HEK293 (cell line): Measurements from ENCODE around the gene TNFAIP1.

Experiments
- CTCF ChIA-PET: fragments of 350-600 bp; formaldehyde crosslinking; extraction: SDS; loops from one replicate; lab custom pipeline; 2021; ENCODE audit warnings: antibody characterized with exemption; lab: Yijun Ruan, JAX
- POLR2A ChIA-PET: fragments of 300-600 bp; formaldehyde crosslinking; extraction: SDS; loops from one replicate; lab custom pipeline; 2020; ENCODE audit warnings: antibody characterized with exemption, inconsistent platforms; lab: Yijun Ruan, JAX
- H3K27ac ChIP-seq: fragments of 200-500 bp; sonication (Bioruptor generic); 2 replicates; pipeline ENCODE4 v1.5.1; 2014; ENCODE audit warnings: low read depth, low read length, control low read depth, inconsistent platforms; ENCODE audit errors: extremely low read depth
- H3K36me3 ChIP-seq, 2 experiments: fragments of 200-500 bp in 1 of 2; sonication (Bioruptor generic) in 1 of 2; 1 replicate in 1 of 2; 2 replicates in 1 of 2; pipeline ENCODE4 v1.5.1; 2014 to 2017; ENCODE audit warnings: inconsistent platforms in 2 of 2, low read length in 2 of 2; ENCODE audit not compliant: control insufficient read depth in 2 of 2, insufficient read depth in 1 of 2
- H3K4me1 ChIP-seq: fragments of 200-500 bp; sonication (Bioruptor generic); 2 replicates; pipeline ENCODE4 v1.5.1; 2014; ENCODE audit warnings: mild to moderate bottlenecking, low read length, inconsistent platforms; ENCODE audit not compliant: control insufficient read depth, insufficient read depth
- H3K4me3 ChIP-seq: 2 replicates; pipeline ENCODE4 v1.5.1; 2011; ENCODE audit warnings: low read depth, mild to moderate bottlenecking, control low read depth, low read length, moderate library complexity
- H3K9me3 ChIP-seq: fragments of 200-500 bp; sonication (Bioruptor generic); 2 replicates; pipeline ENCODE4 v1.5.1; 2014; ENCODE audit warnings: low read depth, low read length, inconsistent platforms; ENCODE audit not compliant: control insufficient read depth, insufficient read depth
- IKZF3 ChIP-seq: fragments of 450-650 bp; IDR thresholded peaks from 2 replicates; pipeline ENCODE4 v1.5.0; 2018; ENCODE audit warnings: missing biosample characterization, mild to moderate bottlenecking, missing genetic modification characterization, moderate library complexity
- KLF9 ChIP-seq: fragments of 450-650 bp; formaldehyde crosslinking; IDR thresholded peaks from 2 replicates; pipeline ENCODE4 v1.5.1; 2016; ENCODE audit warnings: missing biosample characterization, missing genetic modification characterization, low read depth
- PRDM1 ChIP-seq: fragments of 450-650 bp; formaldehyde crosslinking; IDR thresholded peaks from 2 replicates; pipeline ENCODE4; 2016; ENCODE audit warnings: missing biosample characterization, missing genetic modification characterization
- REPIN1 ChIP-seq: fragments of 450-650 bp; formaldehyde crosslinking; IDR thresholded peaks from 2 replicates; pipeline ENCODE4 v1.5.1; 2017; ENCODE audit warnings: missing biosample characterization, missing genetic modification characterization, low read depth
- SP3 ChIP-seq: fragments of 450-650 bp; formaldehyde crosslinking; IDR thresholded peaks from 2 replicates; pipeline ENCODE4 v1.5.1; 2016; ENCODE audit warnings: missing biosample characterization, missing genetic modification characterization
- ZBTB7A ChIP-seq: fragments of 450-650 bp; formaldehyde crosslinking; IDR thresholded peaks from 2 replicates; pipeline ENCODE4 v1.5.1; 2016; ENCODE audit warnings: low read depth, missing biosample characterization, missing genetic modification characterization
- ZBTB8A ChIP-seq: fragments of 450-650 bp; formaldehyde crosslinking; IDR thresholded peaks from 2 replicates; pipeline ENCODE4 v1.5.1; 2016; ENCODE audit warnings: missing biosample characterization, missing genetic modification characterization
- ZNF10 ChIP-seq: fragments of 450-650 bp; formaldehyde crosslinking; IDR thresholded peaks from 2 replicates; pipeline ENCODE4 v1.5.1; 2017; ENCODE audit warnings: missing biosample characterization, missing genetic modification characterization
- ZNF16 ChIP-seq: fragments of 450-650 bp; formaldehyde crosslinking; IDR thresholded peaks from 2 replicates; pipeline ENCODE4 v1.5.1; 2016; ENCODE audit warnings: low read depth, missing biosample characterization, missing genetic modification characterization
- ZNF184 ChIP-seq: fragments of 450-650 bp; IDR thresholded peaks from 2 replicates; pipeline ENCODE4 v1.5.1; 2018; ENCODE audit warnings: missing biosample characterization, mild to moderate bottlenecking, missing genetic modification characterization
- ZNF19 ChIP-seq: fragments of 450-650 bp; formaldehyde crosslinking; IDR thresholded peaks from 2 replicates; pipeline ENCODE4; 2016; ENCODE audit warnings: missing biosample characterization, missing genetic modification characterization, low read depth
- ZNF239 ChIP-seq: fragments of 450-650 bp; formaldehyde crosslinking; IDR thresholded peaks from 2 replicates; pipeline ENCODE4 v1.5.1; 2016; ENCODE audit warnings: missing biosample characterization, missing genetic modification characterization
- ZNF24 ChIP-seq: fragments of 450-650 bp; formaldehyde crosslinking; IDR thresholded peaks from 2 replicates; pipeline ENCODE4 v1.5.1; 2016; ENCODE audit warnings: missing biosample characterization, missing genetic modification characterization
- ZNF335 ChIP-seq: fragments of 450-650 bp; formaldehyde crosslinking; conservative IDR thresholded peaks from 2 replicates; pipeline ENCODE4 v1.5.1; 2016; ENCODE audit warnings: missing biosample characterization, missing genetic modification characterization
- ZNF341 ChIP-seq: fragments of 450-650 bp; formaldehyde crosslinking; IDR thresholded peaks from 2 replicates; pipeline ENCODE4; 2016; ENCODE audit warnings: low read depth, missing biosample characterization, missing genetic modification characterization
- ZNF510 ChIP-seq: fragments of 450-650 bp; formaldehyde crosslinking; IDR thresholded peaks from 2 replicates; pipeline ENCODE4 v1.5.1; 2018; ENCODE audit warnings: mild to moderate bottlenecking, missing genetic modification characterization, missing biosample characterization; ENCODE audit not compliant: insufficient replicate concordance
- ZNF571 ChIP-seq: fragments of 450-650 bp; formaldehyde crosslinking; IDR thresholded peaks from 2 replicates; pipeline ENCODE4 v1.5.0; 2017; ENCODE audit warnings: missing biosample characterization, missing genetic modification characterization
- ZNF585B ChIP-seq: fragments of 450-650 bp; formaldehyde crosslinking; IDR thresholded peaks from 2 replicates; pipeline ENCODE4 v1.5.1; 2016; ENCODE audit warnings: missing biosample characterization, missing genetic modification characterization
- ZNF610 ChIP-seq: fragments of 450-650 bp; formaldehyde crosslinking; IDR thresholded peaks from 2 replicates; pipeline ENCODE4 v1.5.1; 2016; ENCODE audit warnings: missing biosample characterization, missing genetic modification characterization, borderline replicate concordance
- ZNF664 ChIP-seq: fragments of 450-650 bp; formaldehyde crosslinking; IDR thresholded peaks from 2 replicates; pipeline ENCODE4 v1.5.1; 2016; ENCODE audit warnings: missing biosample characterization, missing genetic modification characterization
- ZNF701 ChIP-seq: fragments of 450-650 bp; formaldehyde crosslinking; IDR thresholded peaks from 2 replicates; pipeline ENCODE4 v1.5.1; 2016; ENCODE audit warnings: missing biosample characterization, missing genetic modification characterization
- ZNF837 ChIP-seq: fragments of 450-650 bp; formaldehyde crosslinking; IDR thresholded peaks from 2 replicates; pipeline ENCODE4 v1.5.1; 2016; ENCODE audit warnings: missing biosample characterization, missing genetic modification characterization
- ZSCAN23 ChIP-seq: fragments of 450-650 bp; formaldehyde crosslinking; IDR thresholded peaks from 2 replicates; pipeline ENCODE4 v1.5.1; 2016; ENCODE audit warnings: missing biosample characterization, missing genetic modification characterization
- ZSCAN4 ChIP-seq: fragments of 450-650 bp; formaldehyde crosslinking; IDR thresholded peaks from 2 replicates; pipeline ENCODE4 v1.5.1; 2017; ENCODE audit warnings: missing biosample characterization, missing genetic modification characterization
- ZSCAN5A ChIP-seq: fragments of 450-650 bp; formaldehyde crosslinking; IDR thresholded peaks from 2 replicates; pipeline ENCODE4 v1.5.1; 2016; ENCODE audit warnings: missing biosample characterization, missing genetic modification characterization
- TF ChIP-seq, protein P1 (sequence below): fragments of 450-650 bp; formaldehyde crosslinking; IDR thresholded peaks from 2 replicates; pipeline ENCODE4 v1.5.1; 2016; ENCODE audit warnings: missing biosample characterization, missing genetic modification characterization
- TF ChIP-seq, protein P2 (sequence below): fragments of 450-650 bp; formaldehyde crosslinking; IDR thresholded peaks from 2 replicates; pipeline ENCODE4 v1.5.1; 2016; ENCODE audit warnings: missing biosample characterization, missing genetic modification characterization

The TNFAIP1 gene

DNA sequence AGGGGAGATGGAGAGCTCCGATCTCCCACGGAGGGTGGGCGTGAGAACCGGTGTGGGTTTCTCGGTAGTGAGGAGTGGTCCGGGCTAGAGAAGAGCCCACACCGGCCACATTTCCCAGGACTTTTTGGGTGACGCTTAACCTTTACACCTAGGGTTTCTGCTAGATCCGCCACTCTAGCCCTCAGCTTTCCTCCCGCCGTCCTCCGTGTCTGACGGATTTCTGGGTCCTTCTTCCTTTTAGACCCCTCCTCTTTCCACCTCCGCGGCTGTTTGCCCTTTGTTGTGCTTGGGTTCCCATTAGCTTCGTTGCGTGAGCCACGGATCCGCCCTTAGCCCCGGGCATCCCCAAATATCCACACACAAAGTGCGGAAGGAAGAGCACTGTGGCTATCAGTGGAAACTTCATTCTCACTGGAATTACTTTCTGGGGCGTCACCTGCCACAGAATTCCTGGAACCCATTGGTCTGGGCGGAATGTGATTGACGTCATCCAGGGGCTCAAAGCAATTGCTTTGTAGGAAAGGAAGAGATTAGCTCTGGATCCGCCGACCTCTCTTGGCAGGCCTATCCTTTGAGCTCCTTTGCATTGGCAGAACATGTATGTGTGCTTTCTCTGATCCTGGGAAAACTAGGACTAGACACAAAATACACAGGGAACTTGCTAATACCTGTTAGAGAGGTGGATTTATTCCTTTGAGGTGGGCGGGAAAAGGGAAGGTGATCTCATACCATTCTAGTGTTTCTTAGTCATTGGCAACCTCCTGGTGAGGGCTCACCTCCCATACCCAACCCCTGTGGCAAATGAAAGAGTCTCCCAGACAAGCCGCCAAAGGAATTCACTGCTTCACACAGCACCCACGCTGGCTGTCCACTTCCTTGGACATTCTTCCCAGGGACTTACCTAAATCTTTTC lies 654 bp downstream of the TNFAIP1 start (continued):
- TF ChIP-seq ZSCAN4 (tag by site-specific recombination): no peak
- no peak; the same call in 1 of the 2 replicates for TF ChIP-seq ZNF184 (tag by site-specific recombination)
- no peak for TF ChIP-seq REPIN1 (tag by site-specific recombination)
- TF ChIP-seq IKZF3 (tag by site-specific recombination): peak; percentile 63
- no peak for TF ChIP-seq ZNF10 (tag by site-specific recombination)
- peak; percentile 72; the same call in 1 of the 2 replicates for TF ChIP-seq ZNF341 (tag by site-specific recombination)
- TF ChIP-seq ZNF701 (tag by site-specific recombination): no peak
- TF ChIP-seq ZNF239 (tag by site-specific recombination): no peak
- TF ChIP-seq, protein P1, sequence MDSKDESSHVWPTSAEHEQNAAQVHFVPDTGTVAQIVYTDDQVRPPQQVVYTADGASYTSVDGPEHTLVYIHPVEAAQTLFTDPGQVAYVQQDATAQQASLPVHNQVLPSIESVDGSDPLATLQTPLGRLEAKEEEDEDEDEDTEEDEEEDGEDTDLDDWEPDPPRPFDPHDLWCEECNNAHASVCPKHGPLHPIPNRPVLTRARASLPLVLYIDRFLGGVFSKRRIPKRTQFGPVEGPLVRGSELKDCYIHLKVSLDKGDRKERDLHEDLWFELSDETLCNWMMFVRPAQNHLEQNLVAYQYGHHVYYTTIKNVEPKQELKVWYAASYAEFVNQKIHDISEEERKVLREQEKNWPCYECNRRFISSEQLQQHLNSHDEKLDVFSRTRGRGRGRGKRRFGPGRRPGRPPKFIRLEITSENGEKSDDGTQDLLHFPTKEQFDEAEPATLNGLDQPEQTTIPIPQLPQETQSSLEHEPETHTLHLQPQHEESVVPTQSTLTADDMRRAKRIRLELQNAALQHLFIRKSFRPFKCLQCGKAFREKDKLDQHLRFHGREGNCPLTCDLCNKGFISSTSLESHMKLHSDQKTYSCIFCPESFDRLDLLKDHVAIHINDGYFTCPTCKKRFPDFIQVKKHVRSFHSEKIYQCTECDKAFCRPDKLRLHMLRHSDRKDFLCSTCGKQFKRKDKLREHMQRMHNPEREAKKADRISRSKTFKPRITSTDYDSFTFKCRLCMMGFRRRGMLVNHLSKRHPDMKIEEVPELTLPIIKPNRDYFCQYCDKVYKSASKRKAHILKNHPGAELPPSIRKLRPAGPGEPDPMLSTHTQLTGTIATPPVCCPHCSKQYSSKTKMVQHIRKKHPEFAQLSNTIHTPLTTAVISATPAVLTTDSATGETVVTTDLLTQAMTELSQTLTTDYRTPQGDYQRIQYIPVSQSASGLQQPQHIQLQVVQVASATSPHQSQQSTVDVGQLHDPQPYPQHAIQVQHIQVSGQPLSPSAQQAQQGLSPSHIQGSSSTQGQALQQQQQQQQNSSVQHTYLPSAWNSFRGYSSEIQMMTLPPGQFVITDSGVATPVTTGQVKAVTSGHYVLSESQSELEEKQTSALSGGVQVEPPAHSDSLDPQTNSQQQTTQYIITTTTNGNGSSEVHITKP (tag by site-specific recombination): peak; percentile 79
- TF ChIP-seq ZNF335 (tag by site-specific recombination): peak; percentile 81
- no peak for TF ChIP-seq ZNF571 (tag by site-specific recombination)
- TF ChIP-seq, protein P2, sequence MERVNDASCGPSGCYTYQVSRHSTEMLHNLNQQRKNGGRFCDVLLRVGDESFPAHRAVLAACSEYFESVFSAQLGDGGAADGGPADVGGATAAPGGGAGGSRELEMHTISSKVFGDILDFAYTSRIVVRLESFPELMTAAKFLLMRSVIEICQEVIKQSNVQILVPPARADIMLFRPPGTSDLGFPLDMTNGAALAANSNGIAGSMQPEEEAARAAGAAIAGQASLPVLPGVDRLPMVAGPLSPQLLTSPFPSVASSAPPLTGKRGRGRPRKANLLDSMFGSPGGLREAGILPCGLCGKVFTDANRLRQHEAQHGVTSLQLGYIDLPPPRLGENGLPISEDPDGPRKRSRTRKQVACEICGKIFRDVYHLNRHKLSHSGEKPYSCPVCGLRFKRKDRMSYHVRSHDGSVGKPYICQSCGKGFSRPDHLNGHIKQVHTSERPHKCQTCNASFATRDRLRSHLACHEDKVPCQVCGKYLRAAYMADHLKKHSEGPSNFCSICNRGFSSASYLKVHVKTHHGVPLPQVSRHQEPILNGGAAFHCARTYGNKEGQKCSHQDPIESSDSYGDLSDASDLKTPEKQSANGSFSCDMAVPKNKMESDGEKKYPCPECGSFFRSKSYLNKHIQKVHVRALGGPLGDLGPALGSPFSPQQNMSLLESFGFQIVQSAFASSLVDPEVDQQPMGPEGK (tag by site-specific recombination): peak; percentile 34
- TF ChIP-seq ZNF16: no peak
- no peak for TF ChIP-seq ZNF585B (tag by site-specific recombination)
- TF ChIP-seq, all 188 proteins: peak for 52

DNA sequence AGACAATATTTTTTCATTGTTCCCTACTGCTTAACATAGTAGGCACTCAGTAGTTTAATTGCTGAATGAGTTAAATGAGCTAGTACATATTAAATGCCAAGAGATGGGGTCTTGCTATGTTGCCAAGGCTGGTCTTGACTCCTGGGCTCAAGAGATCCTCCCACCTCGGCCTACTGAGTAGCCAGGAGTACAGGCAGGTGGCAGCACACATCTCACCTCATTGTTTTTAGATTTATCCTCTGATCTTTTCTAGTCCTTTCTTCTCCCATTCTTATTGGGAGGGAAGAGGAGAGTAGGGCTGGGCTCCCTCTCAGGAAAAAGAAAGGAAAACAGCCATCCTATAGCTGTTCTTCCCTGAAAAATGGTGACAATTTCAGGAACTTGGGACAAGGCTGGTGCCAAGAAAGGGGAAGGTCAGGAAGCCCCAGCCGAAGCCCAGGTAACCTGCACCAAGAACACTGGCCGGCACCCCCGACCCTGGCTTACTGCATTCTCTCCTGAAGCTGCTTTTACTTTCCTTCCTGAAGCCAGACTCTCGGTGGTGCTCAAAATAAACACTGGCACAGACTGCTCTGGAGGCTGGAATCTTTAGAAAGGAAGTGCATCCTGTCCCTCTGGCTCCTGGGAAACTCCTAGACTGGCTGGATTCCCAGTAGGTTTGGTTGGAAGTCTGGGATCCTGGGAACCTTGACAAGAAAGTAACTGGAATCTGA lies 2.7 kb downstream of the TNFAIP1 start:
- H3K27ac ChIP-seq: no peak overlapping the region
- H3K4me3 ChIP-seq: no peak overlapping the region
- H3K9me3 ChIP-seq: no peaks in the 10 kb centered on the region
- CTCF ChIA-PET: interaction anchor here (0.7 to 1.0 kb wide), 3 partner anchors 10 to 510 kb away, joined by 3 to 6 read pairs (median 3); no protein-coding TSS in a partner anchor
- POLR2A ChIA-PET: interaction anchor here (1.0 to 1.6 kb wide), 3 partner anchors 9 to 19 kb away, joined by 3 to 8 read pairs (median 7); partner anchors contain the start of gene POLDIP2
- H3K4me1 ChIP-seq: peaks cover 14% of the 10 kb centered on the region
- peaks cover 5 to 42% of the 10 kb centered on the region in 2 experiments; a peak in 1 of 3 replicates for H3K36me3 ChIP-seq
- TF ChIP-seq ZNF610 (no peak), ZNF837 (tag by site-specific recombination) (no peak), KLF9 (no peak), ZBTB7A (no peak), PRDM1 (0 out of 2 replicates have a peak, but pooled peaks have one; percentile 19), ZNF664 (tag by site-specific recombination) (peak; percentile 57; the same call in 1 of the 2 replicates), ZBTB8A (tag by site-specific recombination) (no peak), ZNF19 (tag by site-specific recombination) (no peak), ZNF510 (tag by site-specific recombination) (no peak), ZNF24 (tag by site-specific recombination) (no peak), SP3 (tag by site-specific recombination) (no peak), ZSCAN5A (tag by site-specific recombination) (no peak), ZSCAN23 (no peak)
- TF ChIP-seq, all 188 proteins: peak for 2
